Kidney (tissue), 14 donors: ENCODE data around the gene IFIT2. TPM values are rescaled to one million over a fixed set of nuclear protein-coding genes. Genes with fewer than 3 reads are reported as not detected.

Experiments
- DNase-seq, 5 donors: peaks; one replicate each; pipeline ENCODE4 v3.0.0-alpha.2; 2013 to 2020
- FAIRE-seq: peaks from 2 replicates; lab custom pipeline; 2012; peaks lifted over from hg19 to GRCh38; lab: Jason Lieb, UNC
- H3K27ac ChIP-seq, 2 donors: one replicate each; pipeline ENCODE4 v1.7.0; 2013; ENCODE audit warnings: low read depth in 2 of 2, low read length in 2 of 2, inconsistent platforms in 1 of 2
- H3K27me3 ChIP-seq: one replicate; pipeline ENCODE4 v1.7.1; 2013; ENCODE audit warnings: low read length, inconsistent platforms; ENCODE audit not compliant: control insufficient read depth, insufficient read depth
- H3K36me3 ChIP-seq, 3 donors: one replicate each; pipeline versions ENCODE4 v1.7.0 to v1.7.1; 2013; ENCODE audit warnings: low read length in 3 of 3, control low read depth in 1 of 3, inconsistent platforms in 1 of 3; ENCODE audit not compliant: insufficient read depth in 3 of 3, control insufficient read depth in 2 of 3
- H3K4me1 ChIP-seq, 3 donors: one replicate each; pipeline versions ENCODE4 v1.7.0 to v1.7.1; 2013; ENCODE audit warnings: low read length in 3 of 3, inconsistent platforms in 1 of 3, low read depth in 1 of 3; ENCODE audit not compliant: control insufficient read depth in 2 of 3, insufficient read depth in 2 of 3
- H3K4me3 ChIP-seq, 3 donors: one replicate each; pipeline versions ENCODE4 v1.7.0 to v1.8.1; 2013; ENCODE audit warnings: low read length in 3 of 3, control low read depth in 1 of 3, inconsistent platforms in 1 of 3
- H3K9ac ChIP-seq, 3 donors: one replicate each; pipeline versions ENCODE4 v1.7.0 to v1.7.1; 2013; ENCODE audit warnings: low read length in 3 of 3, control low read depth in 1 of 3, inconsistent platforms in 1 of 3
- H3K9me3 ChIP-seq, 3 donors: one replicate each; pipeline versions ENCODE4 v1.7.0 to v1.7.1; 2013; ENCODE audit warnings: low read length in 3 of 3, control low read depth in 1 of 3, inconsistent platforms in 1 of 3; ENCODE audit not compliant: control insufficient read depth in 2 of 3, insufficient read depth in 1 of 3
- intact Hi-C: fragments of 100-400 bp; cut with DNase I; formaldehyde crosslinking; loops from one replicate; pipeline ENCODE4 v1.11.1; 2022
- polyA plus RNA-seq: library from polyadenylated mRNA; stranded (reverse); fragments of 350-450 nt; fragmentation: Illumina TruSeq; extraction: RNeasy Lipid Tissue Mini Kit (QIAGEN cat#74804); gene quantifications from one replicate; pipeline ENCODE4 v1.2.3, GENCODE V29; 2014; ENCODE audit warnings: low read depth, low replicate concordance; ENCODE audit not compliant: insufficient read depth
- total RNA-seq: library from RNA; stranded (reverse); fragmentation: NEBNext Ultra II Directional; extraction: Animal tissue kit (Norgen Biotek cat#: 25700); gene quantifications from one replicate; pipeline ENCODE4 v1.2.1, GENCODE V29; 2021
- TF ChIP-seq, protein P1 (sequence below): IDR thresholded peaks from 3 replicates; pipeline ENCODE4 v1.5.1; 2012; ENCODE audit warnings: mild to moderate bottlenecking, moderate library complexity, borderline replicate concordance; ENCODE audit not compliant: insufficient read depth; ENCODE audit errors: extremely low read depth
- donor health status: control.
- donor health status: control.
- donor health status: control.
- donor health status: control.
- donor health status: control.
- donor health status: DM: yes; HTN: yes; CAD: no.
- donor health status: Normal renal cell carcinoma (clear cell type).

IFIT2 gene
- total and polyA plus RNA-seq, 2 donors from 2014 or later: 6.9 to 12.2 TPM

DNA sequence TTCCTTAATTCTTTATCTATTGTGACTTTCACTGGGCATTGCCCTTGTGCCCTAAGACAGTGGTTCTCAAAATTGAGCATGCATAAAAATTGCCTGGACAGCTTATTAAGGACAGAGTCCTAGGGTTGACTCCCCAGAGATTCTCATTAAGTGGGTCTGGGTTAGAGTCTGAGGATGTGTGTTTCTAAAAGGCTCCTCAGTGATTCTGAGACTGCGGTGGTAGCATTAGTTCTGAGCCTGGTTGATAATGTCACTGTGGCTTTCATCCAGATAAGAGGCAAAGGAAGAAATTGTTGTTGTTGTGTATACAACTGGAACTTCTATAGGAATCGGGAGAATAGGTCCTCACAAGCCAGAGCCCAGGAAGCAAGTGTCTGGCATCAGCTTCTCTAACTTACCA lies 1.3 kb downstream of the IFIT2 start:
- TF ChIP-seq, protein P1, sequence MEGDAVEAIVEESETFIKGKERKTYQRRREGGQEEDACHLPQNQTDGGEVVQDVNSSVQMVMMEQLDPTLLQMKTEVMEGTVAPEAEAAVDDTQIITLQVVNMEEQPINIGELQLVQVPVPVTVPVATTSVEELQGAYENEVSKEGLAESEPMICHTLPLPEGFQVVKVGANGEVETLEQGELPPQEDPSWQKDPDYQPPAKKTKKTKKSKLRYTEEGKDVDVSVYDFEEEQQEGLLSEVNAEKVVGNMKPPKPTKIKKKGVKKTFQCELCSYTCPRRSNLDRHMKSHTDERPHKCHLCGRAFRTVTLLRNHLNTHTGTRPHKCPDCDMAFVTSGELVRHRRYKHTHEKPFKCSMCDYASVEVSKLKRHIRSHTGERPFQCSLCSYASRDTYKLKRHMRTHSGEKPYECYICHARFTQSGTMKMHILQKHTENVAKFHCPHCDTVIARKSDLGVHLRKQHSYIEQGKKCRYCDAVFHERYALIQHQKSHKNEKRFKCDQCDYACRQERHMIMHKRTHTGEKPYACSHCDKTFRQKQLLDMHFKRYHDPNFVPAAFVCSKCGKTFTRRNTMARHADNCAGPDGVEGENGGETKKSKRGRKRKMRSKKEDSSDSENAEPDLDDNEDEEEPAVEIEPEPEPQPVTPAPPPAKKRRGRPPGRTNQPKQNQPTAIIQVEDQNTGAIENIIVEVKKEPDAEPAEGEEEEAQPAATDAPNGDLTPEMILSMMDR: no peak
- no peak for FAIRE-seq
- H3K27ac ChIP-seq: peak overlapping the region in 1 of 2 donors; percentile 89

DNA sequence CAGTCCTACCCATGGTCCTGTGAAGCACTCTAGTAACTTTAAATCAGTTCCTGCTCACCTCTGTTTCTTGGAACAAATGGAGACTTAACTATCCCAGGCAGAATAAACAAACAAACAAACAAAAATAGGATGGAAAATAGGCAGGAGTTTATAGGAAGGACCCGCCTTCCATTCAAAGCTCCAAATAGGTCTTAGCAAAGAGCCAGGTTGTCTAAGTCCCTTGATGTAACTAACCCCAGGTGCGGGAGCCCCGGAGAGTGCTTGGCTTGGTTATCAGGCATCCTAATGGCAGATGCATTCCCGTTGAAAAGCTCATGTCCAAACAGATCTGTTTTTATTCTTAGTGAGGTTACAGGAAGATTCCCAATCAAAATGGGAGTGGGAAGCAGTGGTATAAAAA lies 2.2 kb downstream of the IFIT2 start:
- no peaks in the 10 kb centered on the region for H3K27me3 ChIP-seq
- peaks cover 0 to 12% (median 11%) of the 10 kb centered on the region in 3 donors for H3K36me3 ChIP-seq
- intact Hi-C loops: no loop called here
- DNase-seq (no peak), FAIRE-seq (no peak)
- H3K9ac ChIP-seq: peak overlapping the region in 1 of 3 donors; percentile 20
- H3K27ac ChIP-seq: peak overlapping the region in 1 of 2 donors; percentile 32
- no peaks in the 10 kb centered on the region for H3K9me3 ChIP-seq
- TF ChIP-seq, protein P1: no peak
- peaks cover 4 to 18% (median 12%) of the 10 kb centered on the region in 3 donors for H3K4me1 ChIP-seq
- peak overlapping the region in 2 of 3 donors; percentile 69 to 89 for H3K4me3 ChIP-seq

More for the DNA sequence above, 1.3 kb downstream of the IFIT2 start:
- Histone ChIP-seq H3K4me3 (peak overlapping the region in 2 of 3 donors; percentile 69 to 89), H3K4me1 (peaks cover 4 to 18% (median 12%) of the 10 kb centered on the region in 3 donors), H3K9me3 (no peaks in the 10 kb centered on the region), H3K9ac (peak overlapping the region in 2 of 3 donors; percentile 10 to 43), H3K27me3 (no peaks in the 10 kb centered on the region), H3K36me3 (peaks cover 0 to 12% (median 9%) of the 10 kb centered on the region in 3 donors)
- intact Hi-C loops: no loop called here
- DNase-seq: no peak

DNA sequence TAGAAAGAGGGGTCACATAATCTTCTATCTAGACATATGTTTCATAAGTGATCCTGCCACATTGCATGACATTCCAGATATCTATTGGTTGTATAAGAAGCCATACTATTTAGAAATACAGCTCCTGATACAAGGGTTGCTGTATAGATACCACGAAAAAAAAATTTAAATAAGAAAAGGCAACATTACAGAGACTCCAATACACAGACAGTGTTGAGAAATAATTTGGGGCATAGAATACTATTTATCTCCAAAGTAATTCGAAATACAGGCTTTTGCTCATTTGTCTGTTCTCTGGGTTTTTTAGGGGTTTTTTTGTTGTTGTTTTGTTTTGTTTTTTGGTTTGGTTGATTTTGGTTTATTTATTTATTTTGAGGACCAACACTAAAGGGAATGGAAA lies 2.6 kb downstream of the IFIT2 start:
- DNase-seq (no peak), FAIRE-seq (no peak)
- Histone ChIP-seq H3K9ac (peak overlapping the region in 1 of 3 donors; percentile 20), H3K9me3 (no peaks in the 10 kb centered on the region), H3K27me3 (no peaks in the 10 kb centered on the region), H3K4me1 (peaks cover 4 to 18% (median 12%) of the 10 kb centered on the region in 3 donors), H3K4me3 (peak overlapping the region in 1 of 3 donors; percentile 89), H3K36me3 (peaks cover 0 to 12% (median 11%) of the 10 kb centered on the region in 3 donors), H3K27ac (no peak overlapping the region)
- intact Hi-C loops: no loop called here
- TF ChIP-seq, protein P1: no peak
